Common myeloid progenitor, CD34-positive (primary cell): ENCODE results near the gene GLB1L3.
"Not testable (repeated sequence)": the region's sequence is repeated elsewhere in the genome, so short reads cannot be mapped to it uniquely, and the experiment has no call there.

Experiments
- CTCF ChIA-PET: fragments of 350-600 bp; sonication (Branson Sonifier 250); formaldehyde crosslinking; loops from one replicate; lab custom pipeline; 2021; ENCODE audit warnings: antibody characterized with exemption; lab: Charles Lee
- POLR2A ChIA-PET: fragments of 350-600 bp; sonication (Branson Sonifier 250); formaldehyde crosslinking; loops from one replicate; lab custom pipeline; 2021; ENCODE audit warnings: antibody characterized with exemption; lab: Charles Lee
- DNase-seq, 3 donors: peaks; one replicate each; pipeline versions ENCODE4 v3.0.0 to v3.0.0-alpha.2; 2013
- H3K27ac ChIP-seq, 2 experiments: 1 replicate in 1 of 2; 2 replicates in 1 of 2; pipeline ENCODE4 v1.7.0; 2013; ENCODE audit warnings: inconsistent platforms in 2 of 2, low read length in 2 of 2, mild to moderate bottlenecking in 2 of 2, low read depth in 1 of 2, moderate library complexity in 1 of 2; ENCODE audit not compliant: severe bottlenecking in 2 of 2, insufficient read depth in 1 of 2, poor library complexity in 1 of 2
- H3K27me3 ChIP-seq, 5 experiments: replicated peaks in 2 of 5; 1 replicate in 3 of 5; 2 replicates in 2 of 5; pipeline versions ENCODE4 v1.6.1 to v1.7.0; 2013; ENCODE audit warnings: low read length in 4 of 5, mild to moderate bottlenecking in 2 of 5, moderate library complexity in 2 of 5, inconsistent platforms in 1 of 5; ENCODE audit not compliant: insufficient read depth in 5 of 5, control insufficient read depth in 4 of 5
- H3K36me3 ChIP-seq, 4 experiments: 1 replicate in 2 of 4; 2 replicates in 2 of 4; pipeline versions ENCODE4 v1.6.1 to v1.7.0; 2013; ENCODE audit warnings: low read length in 3 of 4, control low read depth in 1 of 4, mild to moderate bottlenecking in 1 of 4; ENCODE audit not compliant: control insufficient read depth in 4 of 4, insufficient read depth in 4 of 4
- H3K4me1 ChIP-seq, 4 experiments: 1 replicate in 3 of 4; 2 replicates in 1 of 4; pipeline versions ENCODE4 v1.6.1 to v1.7.1; 2013; ENCODE audit warnings: low read length in 3 of 4, mild to moderate bottlenecking in 3 of 4, control low read depth in 1 of 4, inconsistent platforms in 1 of 4, moderate library complexity in 1 of 4; ENCODE audit not compliant: control insufficient read depth in 4 of 4, insufficient read depth in 4 of 4; ENCODE audit errors: control extremely low read depth in 1 of 4
- H3K4me3 ChIP-seq, 7 experiments: 1 replicate in 4 of 7; 2 replicates in 3 of 7; pipeline versions ENCODE4 v1.5.1 to v1.7.0; 2013; ENCODE audit warnings: mild to moderate bottlenecking in 7 of 7, low read length in 6 of 7, moderate library complexity in 6 of 7, inconsistent platforms in 2 of 7, low read depth in 2 of 7, control low read depth in 1 of 7; ENCODE audit not compliant: insufficient read depth in 4 of 7, control insufficient read depth in 1 of 7; ENCODE audit errors: extremely low read depth in 1 of 7
- H3K9me3 ChIP-seq, 5 experiments: 1 replicate in 4 of 5; 2 replicates in 1 of 5; pipeline versions ENCODE4 v1.6.1 to v1.7.1; 2013; ENCODE audit warnings: low read length in 4 of 5, mild to moderate bottlenecking in 2 of 5, inconsistent platforms in 1 of 5, low read depth in 1 of 5, moderate library complexity in 1 of 5; ENCODE audit not compliant: control insufficient read depth in 4 of 5, insufficient read depth in 2 of 5; ENCODE audit errors: control extremely low read depth in 1 of 5
- WGBS: methylation state at CpG from one replicate; pipeline ENCODE4 v1.1.5; 2013; ENCODE audit not compliant: insufficient coverage; 5-methylcytosine and 5-hydroxymethylcytosine counted together

GLB1L3 gene

GRCh38 chr11:134317103-134317502 lies 40.9 kb downstream of the GLB1L3 start:
- 100% methylated on average over 2 of the region's 3 CpGs for WGBS
- H3K27me3 ChIP-seq = peaks cover 0 to 5% (median 0%) of the 10 kb centered on the region in 5 experiments
- peaks cover 0 to 24% (median 6%) of the 10 kb centered on the region in 5 experiments for H3K9me3 ChIP-seq
- no peaks in the 10 kb centered on the region for H3K4me1 ChIP-seq
- H3K27ac ChIP-seq = no peak overlapping the region
- H3K36me3 ChIP-seq = no peaks in the 10 kb centered on the region
- DNase-seq = no peak
- CTCF ChIA-PET = no interaction called here
- no peak overlapping the region for H3K4me3 ChIP-seq
- POLR2A ChIA-PET = no interaction called here

- POLR2A ChIA-PET, H3K4me1 ChIP-seq, CTCF ChIA-PET, DNase-seq, H3K4me3 ChIP-seq, H3K27me3 ChIP-seq, H3K36me3 ChIP-seq, H3K27ac ChIP-seq: not testable (repeated sequence)
- peaks cover 0 to 27% (median 5%) of the 10 kb centered on the region in 5 experiments for H3K9me3 ChIP-seq
- no CpG with 5 or more reads among the region's 2 CpGs for WGBS
Observed at GRCh38 chr11:134321373-134321772, 45.2 kb downstream of the GLB1L3 start.

- ChIA-PET POLR2A (no interaction called here), CTCF (no interaction called here)
- Histone ChIP-seq H3K4me1 (no peaks in the 10 kb centered on the region), H3K4me3 (no peak overlapping the region), H3K36me3 (no peaks in the 10 kb centered on the region), H3K27me3 (peaks cover 0 to 2% (median 0%) of the 10 kb centered on the region in 5 experiments), H3K27ac (no peak overlapping the region), H3K9me3 (peaks cover 0 to 20% (median 3%) of the 10 kb centered on the region in 5 experiments)
- DNase-seq = no peak
- WGBS = 100% methylated on average over 3 of the region's 4 CpGs
Observed at GRCh38 chr11:134322553-134322952, 46.4 kb downstream of the GLB1L3 start.

GRCh38 chr11:134328433-134328832 lies 52.3 kb downstream of the GLB1L3 start:
- no peaks in the 10 kb centered on the region for H3K36me3 ChIP-seq
- CTCF ChIA-PET = no interaction called here
- POLR2A ChIA-PET = no interaction called here
- no peak for DNase-seq
- no peak overlapping the region for H3K4me3 ChIP-seq
- H3K27me3 ChIP-seq = peaks cover 8 to 37% (median 28%) of the 10 kb centered on the region in 5 experiments
- WGBS = 100% methylated on average over 1 of the region's 1 CpG
- H3K27ac ChIP-seq = no peak overlapping the region
- peaks cover 0 to 2% (median 0%) of the 10 kb centered on the region in 5 experiments for H3K9me3 ChIP-seq
- peaks cover 3 to 18% (median 11%) of the 10 kb centered on the region in 4 experiments for H3K4me1 ChIP-seq

GRCh38 chr11:134330611-134331353 lies 54.6 kb downstream of the GLB1L3 start:
- Histone ChIP-seq H3K27ac (no peak overlapping the region), H3K4me1 (peaks cover 3 to 18% (median 11%) of the 10 kb centered on the region in 4 experiments), H3K36me3 (no peaks in the 10 kb centered on the region), H3K9me3 (peaks cover 0 to 2% (median 0%) of the 10 kb centered on the region in 5 experiments), H3K27me3 (peaks cover 8 to 41% (median 32%) of the 10 kb centered on the region in 5 experiments), H3K4me3 (peak overlapping the region in 5 of 7 experiments; percentile 34 to 73 (median 60))
- WGBS = 30% methylated on average over 17 of the region's 22 CpGs
- ChIA-PET CTCF (no interaction called here), POLR2A (no interaction called here)
- DNase-seq = peak in 2 of 3 donors; percentile 6

- Histone ChIP-seq H3K9me3 (peaks cover 0 to 2% (median 0%) of the 10 kb centered on the region in 5 experiments), H3K4me1 (peaks cover 3 to 18% (median 11%) of the 10 kb centered on the region in 4 experiments), H3K27ac (no peak within 1 kb of the TSS), H3K4me3 (peak within 1 kb of the TSS; percentile 26 to 73 (median 49)), H3K36me3 (no peaks in the 10 kb centered on the region), H3K27me3 (peaks cover 8 to 41% (median 32%) of the 10 kb centered on the region in 5 experiments)
- WGBS = under 1% methylated on average over 51 of the region's 80 CpGs
- peak; percentile 58 to 82 (median 77) for DNase-seq
- POLR2A ChIA-PET = no interaction called here
- CTCF ChIA-PET = no interaction called here
Observed at GRCh38 chr11:134331354-134332188, 55.4 kb downstream of the GLB1L3 start, which contains the start of gene GLB1L2. Gene GLB1L2, plus strand, starts transcription at chr11:134331988. Its CDS starts 74 bp downstream, at chr11:134332062.
